BJ (cell line): ENCODE data around the gene GLS2. TPM values are rescaled to one million over a fixed set of nuclear protein-coding genes. Genes with fewer than 3 reads are reported as not detected.

Experiments
- CTCF ChIA-PET: fragments of 350-600 bp; formaldehyde crosslinking; extraction: SDS; loops from one replicate; lab custom pipeline; 2021; ENCODE audit warnings: antibody characterized with exemption, inconsistent platforms; lab: Yijun Ruan, JAX
- POLR2A ChIA-PET: fragments of 300-600 bp; sonication (Branson Sonifier 250); formaldehyde crosslinking; extraction: SDS; loops from one replicate; lab custom pipeline; 2021; ENCODE audit warnings: antibody characterized with exemption; lab: Charles Lee
- DNase-seq: peaks from one replicate; pipeline ENCODE4 v3.0.0-alpha.2; 2011; ENCODE audit warnings: low read depth
- H3K27me3 ChIP-seq: 2 replicates; pipeline ENCODE4 v1.6.0; 2011; ENCODE audit warnings: low read length; ENCODE audit not compliant: control insufficient read depth, insufficient read depth
- H3K36me3 ChIP-seq: 2 replicates; pipeline ENCODE4 v1.5.1; 2011; ENCODE audit warnings: low read length; ENCODE audit not compliant: control insufficient read depth, insufficient read depth
- H3K4me3 ChIP-seq: 2 replicates; pipeline ENCODE4 v1.5.1; 2011; ENCODE audit warnings: low read depth, mild to moderate bottlenecking, control low read depth, low read length
- polyA minus RNA-seq: library from RNA; depleted of rRNA, polyadenylated mRNA; stranded (reverse); fragments of >200 nt; gene quantifications from 2 replicates; pipeline ENCODE4 v1.2.3, GENCODE V29; 2011; rRNA and poly(A)+ RNA removed
- polyA plus RNA-seq: library from polyadenylated mRNA; depleted of rRNA; stranded (reverse); fragments of >200 nt; gene quantifications from 2 replicates; pipeline ENCODE4 v1.2.3, GENCODE V29; 2011; rRNA removed
- TF ChIP-seq, protein P1 (sequence below): IDR thresholded peaks from 2 replicates; pipeline ENCODE4 v1.5.1; 2011; ENCODE audit warnings: low read depth, mild to moderate bottlenecking, control low read depth, inconsistent platforms, low read length, moderate library complexity; ENCODE audit not compliant: insufficient read depth

The GLS2 gene
- polyA plus RNA-seq (0.13 and 0.18 TPM in 2 replicates), polyA minus RNA-seq (0.21 and 1.8 TPM in 2 replicates)

GRCh38 chr12:56488041-56488955 is at the start of gene GLS2:
TSS of gene GLS2 (minus strand) at chr12:56488161. CDS start at chr12:56488118, 43 bp downstream.
- H3K36me3 ChIP-seq: no peaks in the 10 kb centered on the region
- ChIA-PET POLR2A (interaction anchor here (0.6 kb wide), 1 partner anchor 146 kb away, joined by 4 read pairs; no protein-coding TSS in a partner anchor), CTCF (interaction anchor here (0.6 to 1.2 kb wide), 2 partner anchors 17 to 22 kb away, joined by 3 to 4 read pairs; no protein-coding TSS in a partner anchor)
- peak; percentile 35 for DNase-seq
- peak within 1 kb of the TSS; percentile 52 for H3K4me3 ChIP-seq
- peaks cover 6% of the 10 kb centered on the region for H3K27me3 ChIP-seq
- TF ChIP-seq, protein P1, sequence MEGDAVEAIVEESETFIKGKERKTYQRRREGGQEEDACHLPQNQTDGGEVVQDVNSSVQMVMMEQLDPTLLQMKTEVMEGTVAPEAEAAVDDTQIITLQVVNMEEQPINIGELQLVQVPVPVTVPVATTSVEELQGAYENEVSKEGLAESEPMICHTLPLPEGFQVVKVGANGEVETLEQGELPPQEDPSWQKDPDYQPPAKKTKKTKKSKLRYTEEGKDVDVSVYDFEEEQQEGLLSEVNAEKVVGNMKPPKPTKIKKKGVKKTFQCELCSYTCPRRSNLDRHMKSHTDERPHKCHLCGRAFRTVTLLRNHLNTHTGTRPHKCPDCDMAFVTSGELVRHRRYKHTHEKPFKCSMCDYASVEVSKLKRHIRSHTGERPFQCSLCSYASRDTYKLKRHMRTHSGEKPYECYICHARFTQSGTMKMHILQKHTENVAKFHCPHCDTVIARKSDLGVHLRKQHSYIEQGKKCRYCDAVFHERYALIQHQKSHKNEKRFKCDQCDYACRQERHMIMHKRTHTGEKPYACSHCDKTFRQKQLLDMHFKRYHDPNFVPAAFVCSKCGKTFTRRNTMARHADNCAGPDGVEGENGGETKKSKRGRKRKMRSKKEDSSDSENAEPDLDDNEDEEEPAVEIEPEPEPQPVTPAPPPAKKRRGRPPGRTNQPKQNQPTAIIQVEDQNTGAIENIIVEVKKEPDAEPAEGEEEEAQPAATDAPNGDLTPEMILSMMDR: no peak

DNA sequence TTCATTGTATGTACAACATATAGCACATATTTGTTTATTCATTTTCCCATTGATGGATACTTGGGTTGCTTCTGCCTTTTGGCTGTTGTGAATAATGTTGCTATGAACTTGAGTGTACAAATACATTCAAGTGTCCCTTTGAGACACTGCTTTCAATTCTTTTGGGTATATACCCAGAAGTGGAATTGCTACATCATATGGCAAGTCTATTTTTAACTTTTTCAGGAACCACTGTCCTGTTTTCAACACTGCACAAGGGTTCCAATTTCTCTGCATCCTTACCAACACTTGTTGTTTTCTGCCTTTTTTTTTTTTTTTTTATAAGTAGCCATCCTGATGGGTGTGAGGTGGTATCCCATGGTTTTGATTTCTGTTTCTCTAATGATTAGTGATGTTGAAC is 49.6 kb upstream of the GLS2 start:
- CTCF ChIA-PET: no interaction called here
- DNase-seq: no peak
- Histone ChIP-seq H3K4me3 (no peak overlapping the region), H3K27me3 (no peaks in the 10 kb centered on the region), H3K36me3 (no peaks in the 10 kb centered on the region)
- POLR2A ChIA-PET: no interaction called here
- TF ChIP-seq, protein P1: no peak

DNA sequence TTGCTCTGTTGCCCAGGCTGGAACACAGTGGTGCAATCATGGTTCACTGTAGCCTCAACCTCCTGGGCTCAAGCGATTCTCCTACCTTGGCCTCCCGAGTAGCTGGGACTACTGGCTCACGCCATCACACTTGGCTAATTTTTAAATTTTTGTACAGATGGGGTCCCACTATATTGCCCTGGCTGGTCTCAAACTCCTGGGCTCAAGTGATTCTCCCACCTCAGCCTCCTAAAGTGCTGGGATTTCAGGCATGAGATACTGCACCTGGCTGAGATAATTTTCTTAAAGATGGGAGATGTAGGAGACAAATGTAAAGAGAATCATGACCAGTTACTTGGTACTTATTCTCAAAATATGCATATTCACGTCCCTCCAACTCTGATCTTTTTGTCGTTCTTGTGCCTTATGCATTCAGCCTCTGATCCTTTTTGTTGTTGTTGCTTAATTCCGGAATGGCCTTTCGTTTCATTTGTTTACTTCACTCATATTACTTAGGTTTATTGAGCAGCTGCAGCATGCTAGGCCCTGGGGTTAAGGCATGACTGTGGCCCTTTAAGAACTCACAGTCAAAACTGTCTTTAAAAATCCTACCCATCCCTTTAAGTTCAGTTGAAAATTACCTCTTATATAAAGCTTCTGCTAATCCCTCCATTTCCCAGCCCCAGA is 42.6 kb upstream of the GLS2 start:
- ChIA-PET POLR2A (no interaction called here), CTCF (interaction anchor here (0.9 to 1.6 kb wide), 4 partner anchors 9 to 42 kb away, joined by 3 to 7 read pairs (median 6); partner anchors contain the start of gene RBMS2)
- TF ChIP-seq, protein P1: no peak
- no peak for DNase-seq
- H3K4me3 ChIP-seq: no peak overlapping the region
- H3K27me3 ChIP-seq: no peaks in the 10 kb centered on the region
- H3K36me3 ChIP-seq: no peaks in the 10 kb centered on the region

DNA sequence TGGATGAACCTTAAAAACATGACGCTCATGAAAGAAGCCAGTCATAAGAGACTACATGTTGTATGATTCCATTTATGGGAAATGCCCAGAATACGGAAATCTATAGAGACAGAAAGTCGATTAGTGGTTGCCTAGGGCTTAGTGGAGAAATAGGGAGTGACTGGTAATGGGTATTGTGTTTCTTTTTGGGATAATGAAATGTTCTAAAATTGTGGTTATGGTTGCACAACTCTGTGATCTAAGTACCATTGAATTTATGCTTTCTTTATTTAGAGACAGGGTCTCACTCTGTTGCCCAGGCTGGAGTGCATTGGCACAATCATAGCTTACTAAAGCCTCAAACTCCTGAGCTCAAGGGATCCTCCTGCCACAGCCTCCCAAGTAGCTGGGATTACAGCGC is 41.7 kb upstream of the GLS2 start:
- Histone ChIP-seq H3K4me3 (no peak overlapping the region), H3K27me3 (no peaks in the 10 kb centered on the region), H3K36me3 (peaks cover 1% of the 10 kb centered on the region; the same call in 1 of the 2 replicates)
- CTCF ChIA-PET: interaction anchor here (0.9 to 1.5 kb wide), 2 partner anchors 8 to 15 kb away, joined by 5 to 6 read pairs; partner anchors contain the start of gene RBMS2
- no peak for DNase-seq
- TF ChIP-seq, protein P1: no peak
- POLR2A ChIA-PET: interaction anchor here (0.7 kb wide), 1 partner anchor 62 kb away, joined by 5 read pairs; no protein-coding TSS in a partner anchor
